Measurements from ENCODE around the gene BMAL1. TPM values are rescaled to one million over a fixed set of nuclear protein-coding genes. Genes with fewer than 3 reads are reported as not detected.

BMAL1 gene
- total RNA-seq, 1 donor from 2014 or later, result 7.3 TPM

DNA sequence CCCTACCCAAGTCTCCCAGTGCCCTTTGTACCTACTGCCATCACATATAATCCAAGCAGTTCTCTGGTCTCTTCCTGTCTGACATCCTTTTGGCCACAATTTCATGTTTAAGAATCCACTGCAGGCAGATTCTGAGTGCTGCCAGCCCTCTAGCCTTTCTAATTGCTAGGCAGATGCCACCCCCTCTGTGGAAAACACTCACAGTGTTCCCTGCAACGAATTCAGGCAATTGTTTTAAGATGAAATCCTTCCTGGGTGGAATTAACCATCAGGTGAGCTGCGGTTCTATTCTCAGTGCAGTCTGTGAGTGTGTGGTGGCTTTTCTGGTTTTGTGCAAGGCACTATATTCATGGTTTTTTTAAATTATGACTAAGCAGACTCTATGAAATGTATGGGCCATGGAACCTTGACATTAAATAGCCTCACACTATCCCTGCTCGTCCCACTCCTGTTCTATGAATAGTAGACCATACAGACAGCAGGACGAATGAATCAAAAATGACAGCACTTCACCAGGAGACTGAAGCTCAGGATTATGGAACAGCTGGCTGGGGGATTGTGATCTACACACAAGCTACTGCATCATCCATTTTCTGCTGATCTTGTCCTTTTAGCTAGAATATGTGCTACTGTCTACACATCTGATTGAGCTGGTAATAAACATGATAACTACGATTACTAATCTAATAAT is 29.8 kb upstream of the BMAL1 start:
- DNase-seq (ENCODE audit: extremely low spot score, unreplicated experiment), result no peak
- Mint-ChIP-seq H3K27ac (no peak overlapping the region), H3K4me1 (ENCODE audit: unreplicated experiment) (no peaks in the 10 kb centered on the region), H3K27me3 (peaks cover 35% of the 10 kb centered on the region), H3K36me3 (no peaks in the 10 kb centered on the region), H3K9me3 (no peaks in the 10 kb centered on the region), H3K4me3 (no peak overlapping the region)
- TF ChIP-seq CTCF (conservative IDR thresholded peaks at IDR 0.05), result no peak

GRCh38 chr11:13249177-13249576 is 28.4 kb upstream of the BMAL1 start:
- H3K9me3 Mint-ChIP-seq, result no peaks in the 10 kb centered on the region
- H3K4me3 Mint-ChIP-seq, result no peak overlapping the region
- no peak overlapping the region for H3K27ac Mint-ChIP-seq

GRCh38 chr11:13249992-13250391 is 27.6 kb upstream of the BMAL1 start:
- H3K27me3 Mint-ChIP-seq, result peaks cover 21% of the 10 kb centered on the region
- TF ChIP-seq CTCF (conservative IDR thresholded peaks at IDR 0.05), result no peak
- H3K9me3 Mint-ChIP-seq, result no peaks in the 10 kb centered on the region
- H3K4me3 Mint-ChIP-seq, result no peak overlapping the region
- no peaks in the 10 kb centered on the region for H3K36me3 Mint-ChIP-seq
- DNase-seq (ENCODE audit: extremely low spot score, unreplicated experiment), result no peak
- H3K27ac Mint-ChIP-seq, result no peak overlapping the region
- no peaks in the 10 kb centered on the region for H3K4me1 Mint-ChIP-seq (ENCODE audit: unreplicated experiment)

More at GRCh38 chr11:13249177-13249576, 28.4 kb upstream of the BMAL1 start:
- Mint-ChIP-seq H3K27me3 (peaks cover 28% of the 10 kb centered on the region), H3K4me1 (ENCODE audit: unreplicated experiment) (no peaks in the 10 kb centered on the region), H3K36me3 (no peaks in the 10 kb centered on the region)
- TF ChIP-seq CTCF (conservative IDR thresholded peaks at IDR 0.05), result no peak
- DNase-seq (ENCODE audit: extremely low spot score, unreplicated experiment), result no peak

- peaks cover 7% of the 10 kb centered on the region for H3K27me3 Mint-ChIP-seq
- TF ChIP-seq CTCF (conservative IDR thresholded peaks at IDR 0.05), result no peak
- H3K36me3 Mint-ChIP-seq, result no peaks in the 10 kb centered on the region
- no peaks in the 10 kb centered on the region for H3K4me1 Mint-ChIP-seq (ENCODE audit: unreplicated experiment)
- no peak overlapping the region for H3K4me3 Mint-ChIP-seq
- H3K9me3 Mint-ChIP-seq, result no peaks in the 10 kb centered on the region
- DNase-seq (ENCODE audit: extremely low spot score, unreplicated experiment), result no peak
- no peak overlapping the region for H3K27ac Mint-ChIP-seq
Observed at GRCh38 chr11:13251966-13252365, 25.6 kb upstream of the BMAL1 start.

DNA sequence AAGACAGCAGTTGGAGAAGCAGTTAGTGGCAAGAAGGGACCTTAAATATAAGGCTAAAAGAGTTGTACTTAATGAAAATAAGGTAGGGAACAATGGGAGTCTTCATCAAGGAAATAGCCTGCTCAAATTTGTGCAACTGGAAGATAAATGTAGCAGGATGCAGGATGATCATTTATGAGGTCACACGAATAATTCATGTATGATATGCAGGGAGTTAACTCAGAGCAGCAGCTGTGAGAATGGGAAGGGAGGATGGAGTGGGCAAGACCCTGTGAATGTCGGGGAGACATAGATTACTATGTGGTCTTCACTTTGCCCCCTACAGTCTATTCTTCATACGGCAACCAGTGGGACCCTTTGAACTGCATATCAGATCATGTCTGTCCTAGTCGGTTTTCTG is 25.2 kb upstream of the BMAL1 start:
- Mint-ChIP-seq H3K4me1 (ENCODE audit: unreplicated experiment) (no peaks in the 10 kb centered on the region), H3K36me3 (no peaks in the 10 kb centered on the region), H3K27ac (no peak overlapping the region), H3K27me3 (peaks cover 2% of the 10 kb centered on the region), H3K4me3 (no peak overlapping the region), H3K9me3 (no peaks in the 10 kb centered on the region)
- no peak for TF ChIP-seq CTCF (conservative IDR thresholded peaks at IDR 0.05)
- DNase-seq (ENCODE audit: extremely low spot score, unreplicated experiment), result no peak

Measured in type B pancreatic cell (in vitro differentiated cells).